Osteoblast (primary cell): ENCODE data around the gene DMAC2. TPM values are rescaled to one million over a fixed set of nuclear protein-coding genes. Genes with fewer than 3 reads are reported as not detected.

Source experiments
- DNase-seq: peaks from one replicate; pipeline ENCODE4 v3.0.0; 2011; ENCODE audit warnings: low spot score, mixed read lengths; ENCODE audit not compliant: insufficient read length; ENCODE audit errors: missing footprints
- H2AFZ ChIP-seq: 2 replicates; pipeline ENCODE4 v1.6.0; 2011; ENCODE audit warnings: mild to moderate bottlenecking, low read length
- H3K27ac ChIP-seq: 2 replicates; pipeline ENCODE4 v1.5.1; 2011; ENCODE audit warnings: mild to moderate bottlenecking, low read depth, low read length, moderate library complexity
- H3K27me3 ChIP-seq: 2 replicates; pipeline ENCODE4 v1.6.0; 2012; ENCODE audit warnings: mild to moderate bottlenecking, control low read depth, inconsistent platforms, low read length, moderate library complexity; ENCODE audit not compliant: insufficient read depth
- H3K36me3 ChIP-seq: 2 replicates; pipeline ENCODE4 v1.5.1; 2011; ENCODE audit warnings: mild to moderate bottlenecking, low read length, control low read depth, moderate library complexity; ENCODE audit not compliant: insufficient read depth
- H3K4me1 ChIP-seq: 2 replicates; pipeline ENCODE4 v1.5.1; 2011; ENCODE audit warnings: mild to moderate bottlenecking, low read length, control low read depth, moderate library complexity; ENCODE audit not compliant: insufficient read depth
- H3K4me2 ChIP-seq: 2 replicates; pipeline ENCODE4 v1.6.0; 2011; ENCODE audit warnings: mild to moderate bottlenecking, low read length; ENCODE audit not compliant: insufficient read depth
- H3K4me3 ChIP-seq: fragments of 200-600 bp; sonication (generic); 3 replicates; pipeline ENCODE4 v1.5.1; 2012; ENCODE audit warnings: mild to moderate bottlenecking, low read length, inconsistent platforms; ENCODE audit not compliant: insufficient read depth
- H3K79me2 ChIP-seq: 2 replicates; pipeline ENCODE4 v1.6.0; 2012; ENCODE audit warnings: mild to moderate bottlenecking, low read length, control low read depth, inconsistent platforms; ENCODE audit not compliant: insufficient read depth
- H3K9me3 ChIP-seq: 2 replicates; pipeline ENCODE4 v1.5.1; 2011; ENCODE audit warnings: low read depth, low read length, control low read depth
- H4K20me1 ChIP-seq: 2 replicates; pipeline ENCODE4 v1.6.0; 2012; ENCODE audit warnings: mild to moderate bottlenecking, low read length, control low read depth; ENCODE audit not compliant: insufficient read depth
- total RNA-seq: library from RNA; depleted of rRNA; stranded (reverse); fragments of >200 nt; gene quantifications from 2 replicates; pipeline ENCODE4 v1.2.3, GENCODE V29; 2012
- TF ChIP-seq, protein P1 (sequence below): IDR thresholded peaks from 2 replicates; pipeline ENCODE4 v1.5.1; 2011; ENCODE audit warnings: mild to moderate bottlenecking, low read depth, low read length, moderate library complexity; ENCODE audit errors: extremely low read depth

Gene DMAC2
- total RNA-seq, 1 donor = 30.0 TPM

DNA sequence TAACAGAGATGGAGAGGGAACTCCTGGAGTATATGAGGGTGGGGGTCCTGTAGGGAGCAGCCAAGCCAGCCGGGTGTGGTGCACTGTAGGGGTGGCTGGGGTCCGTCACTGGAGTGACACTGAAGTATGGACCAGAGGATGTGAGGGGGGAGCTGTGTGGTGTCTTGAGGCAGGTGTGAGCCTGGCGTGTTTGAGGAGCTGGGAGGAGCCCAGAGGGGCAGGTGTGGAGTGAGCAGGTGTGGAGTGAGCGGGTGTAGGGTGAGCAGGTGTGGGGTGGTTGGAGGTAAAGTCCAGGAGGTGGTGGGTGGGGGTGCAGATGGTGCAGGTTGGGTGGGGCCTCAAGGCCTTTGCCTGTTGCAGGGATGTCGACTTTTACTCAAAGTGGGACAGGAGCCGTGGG, 18.4 kb downstream of the DMAC2 start:
- H3K36me3 ChIP-seq = peaks cover 32% of the 10 kb centered on the region
- peak; percentile 77 for DNase-seq
- H3K4me1 ChIP-seq = no peaks in the 10 kb centered on the region
- no peaks in the 10 kb centered on the region for H3K9me3 ChIP-seq
- H4K20me1 ChIP-seq = no peaks in the 10 kb centered on the region
- no peak overlapping the region for H2AFZ ChIP-seq
- no peak overlapping the region for H3K27ac ChIP-seq
- no peak overlapping the region for H3K4me3 ChIP-seq
- TF ChIP-seq, protein P1, sequence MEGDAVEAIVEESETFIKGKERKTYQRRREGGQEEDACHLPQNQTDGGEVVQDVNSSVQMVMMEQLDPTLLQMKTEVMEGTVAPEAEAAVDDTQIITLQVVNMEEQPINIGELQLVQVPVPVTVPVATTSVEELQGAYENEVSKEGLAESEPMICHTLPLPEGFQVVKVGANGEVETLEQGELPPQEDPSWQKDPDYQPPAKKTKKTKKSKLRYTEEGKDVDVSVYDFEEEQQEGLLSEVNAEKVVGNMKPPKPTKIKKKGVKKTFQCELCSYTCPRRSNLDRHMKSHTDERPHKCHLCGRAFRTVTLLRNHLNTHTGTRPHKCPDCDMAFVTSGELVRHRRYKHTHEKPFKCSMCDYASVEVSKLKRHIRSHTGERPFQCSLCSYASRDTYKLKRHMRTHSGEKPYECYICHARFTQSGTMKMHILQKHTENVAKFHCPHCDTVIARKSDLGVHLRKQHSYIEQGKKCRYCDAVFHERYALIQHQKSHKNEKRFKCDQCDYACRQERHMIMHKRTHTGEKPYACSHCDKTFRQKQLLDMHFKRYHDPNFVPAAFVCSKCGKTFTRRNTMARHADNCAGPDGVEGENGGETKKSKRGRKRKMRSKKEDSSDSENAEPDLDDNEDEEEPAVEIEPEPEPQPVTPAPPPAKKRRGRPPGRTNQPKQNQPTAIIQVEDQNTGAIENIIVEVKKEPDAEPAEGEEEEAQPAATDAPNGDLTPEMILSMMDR = no peak
- H3K79me2 ChIP-seq = no peaks in the 10 kb centered on the region
- H3K27me3 ChIP-seq = no peaks in the 10 kb centered on the region
- no peak overlapping the region for H3K4me2 ChIP-seq

DNA sequence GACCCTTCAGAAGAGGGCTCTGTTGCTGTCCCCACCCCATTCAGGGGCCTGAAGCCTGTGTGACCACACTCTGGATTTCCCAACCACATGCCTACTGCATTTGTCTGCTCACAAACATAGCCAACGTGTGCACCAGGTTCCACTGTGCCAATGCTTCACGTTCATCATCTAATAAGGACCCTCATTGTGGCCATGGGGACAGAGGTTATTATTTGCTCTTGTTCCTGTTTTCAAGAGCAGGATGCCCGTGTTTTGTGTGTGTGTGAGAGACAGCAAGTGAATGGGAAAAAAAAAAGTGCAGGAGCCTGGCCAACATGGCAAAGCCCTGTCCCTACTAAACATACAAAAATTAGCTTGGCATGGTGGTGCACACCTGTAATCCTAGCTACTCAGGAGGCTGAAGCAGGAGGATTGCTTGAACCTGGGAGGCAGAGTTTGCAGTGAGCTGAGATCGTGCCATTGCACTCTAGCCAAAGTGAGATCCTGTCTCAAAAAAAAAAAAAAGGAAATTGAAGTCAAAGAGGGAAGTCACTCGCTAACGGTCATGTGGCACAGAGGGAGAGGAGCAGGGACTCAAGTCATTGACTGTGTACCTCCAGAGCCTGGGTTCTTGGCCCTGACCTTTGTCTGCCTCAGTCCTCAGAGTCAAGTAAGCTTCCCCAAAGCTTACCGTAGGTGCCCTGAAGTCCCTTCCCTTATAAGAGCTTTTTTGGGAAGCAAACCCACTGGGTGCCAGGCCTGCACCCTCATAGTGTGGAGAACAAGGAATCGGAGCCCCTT, 19.4 kb downstream of the DMAC2 start:
- Histone ChIP-seq H3K36me3 (peaks cover 36% of the 10 kb centered on the region), H3K27ac (no peak overlapping the region), H4K20me1 (no peaks in the 10 kb centered on the region), H2AFZ (no peak overlapping the region), H3K27me3 (no peaks in the 10 kb centered on the region), H3K4me3 (no peak overlapping the region), H3K9me3 (no peaks in the 10 kb centered on the region), H3K4me2 (no peak overlapping the region), H3K79me2 (no peaks in the 10 kb centered on the region), H3K4me1 (no peaks in the 10 kb centered on the region)
- peak; percentile 53 for DNase-seq
- TF ChIP-seq, protein P1 = no peak

DNA sequence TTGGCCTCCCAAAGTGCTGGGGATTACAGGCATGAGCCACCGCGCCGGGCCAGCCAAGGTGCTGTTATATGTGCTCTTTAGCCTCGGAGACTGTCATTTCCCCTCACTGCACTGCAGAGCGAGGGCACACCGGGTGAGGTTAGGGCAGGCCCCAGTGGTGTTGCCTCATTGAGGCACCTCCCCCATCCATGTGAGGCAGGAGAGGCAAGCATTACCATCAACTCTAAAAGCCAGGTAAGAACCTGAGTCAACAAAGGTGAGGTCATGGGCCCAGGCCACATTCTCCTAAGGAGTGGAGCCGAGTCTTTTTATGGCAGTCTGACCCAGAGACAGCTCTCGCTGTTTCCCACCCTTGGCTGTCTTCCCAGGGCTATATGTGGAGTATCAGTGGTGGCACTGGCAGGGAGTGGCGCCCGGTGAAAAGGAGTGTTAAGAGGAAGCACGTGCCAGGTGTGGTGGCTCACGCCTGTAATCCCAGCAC, 23.5 kb downstream of the DMAC2 start:
- Histone ChIP-seq H3K27me3 (no peaks in the 10 kb centered on the region), H3K79me2 (no peaks in the 10 kb centered on the region), H4K20me1 (no peaks in the 10 kb centered on the region), H3K4me1 (peaks cover 2% of the 10 kb centered on the region), H2AFZ (no peak overlapping the region), H3K9me3 (no peaks in the 10 kb centered on the region), H3K36me3 (peaks cover 24% of the 10 kb centered on the region), H3K27ac (no peak overlapping the region), H3K4me2 (no peak overlapping the region), H3K4me3 (no peak overlapping the region)
- DNase-seq = peak; percentile 69
- TF ChIP-seq, protein P1 = no peak

DNA sequence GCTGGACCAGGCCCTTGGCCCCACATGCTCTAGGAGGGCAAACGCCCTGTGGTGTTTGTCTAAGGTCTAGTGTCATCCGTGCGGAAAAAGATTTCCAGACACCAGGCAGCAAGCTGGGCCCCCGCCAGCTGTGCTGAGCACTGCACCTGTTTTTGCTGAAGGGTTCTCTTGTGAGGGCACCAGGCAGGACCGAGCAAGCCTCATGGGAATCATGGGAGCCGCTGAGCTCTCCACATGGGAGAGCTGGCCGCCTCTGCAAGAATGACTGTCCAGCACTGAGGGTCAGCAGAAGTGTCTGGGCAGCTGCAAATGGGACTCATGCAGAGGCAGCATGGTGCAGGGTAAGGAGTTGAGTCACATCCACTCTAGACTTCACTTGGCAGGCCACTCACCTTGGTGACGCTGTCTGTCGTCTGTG, 24.5 kb downstream of the DMAC2 start:
- TF ChIP-seq, protein P1 = no peak
- Histone ChIP-seq H3K9me3 (no peaks in the 10 kb centered on the region), H2AFZ (no peak overlapping the region), H3K79me2 (no peaks in the 10 kb centered on the region), H3K4me1 (peaks cover 2% of the 10 kb centered on the region), H3K27ac (no peak overlapping the region), H3K36me3 (peaks cover 21% of the 10 kb centered on the region), H3K4me3 (no peak overlapping the region), H3K4me2 (no peak overlapping the region), H3K27me3 (no peaks in the 10 kb centered on the region), H4K20me1 (no peaks in the 10 kb centered on the region)
- peak; percentile 66 for DNase-seq
